ENCODE results near the gene EFHD2. TPM values are rescaled to one million over a fixed set of nuclear protein-coding genes. Genes with fewer than 3 reads are reported as not detected.

Gene EFHD2
- total RNA-seq, 2 donors from 2014 or later = 36.0 to 71.3 TPM

GRCh38 chr1:15436881-15437442 is 27.3 kb downstream of the EFHD2 start:
- no peaks in the 10 kb centered on the region for H3K9me3 ChIP-seq

DNA sequence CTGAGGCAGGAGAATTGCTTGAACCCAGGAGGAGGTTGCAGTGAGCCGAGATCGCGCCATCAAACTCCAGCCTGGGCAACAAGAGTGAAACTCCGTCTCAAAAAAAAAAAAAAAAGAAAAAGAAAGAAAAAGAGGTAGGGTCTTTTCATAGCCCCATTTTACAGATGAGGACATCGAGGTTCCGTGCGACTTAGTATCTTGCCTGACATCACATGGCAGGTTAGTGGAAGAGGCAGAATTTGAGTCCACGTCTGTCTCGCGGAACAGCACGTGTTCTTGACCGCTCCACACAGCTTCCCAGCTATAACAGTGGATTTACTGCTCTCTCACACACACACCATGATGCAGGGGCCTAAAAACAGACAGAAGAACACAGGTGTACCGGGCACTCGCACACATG is 29.6 kb downstream of the EFHD2 start:
- no peak overlapping the region for H3K27ac ChIP-seq
- no peaks in the 10 kb centered on the region for H3K9me3 ChIP-seq
- H3K27me3 ChIP-seq (replicated peaks; ENCODE audit: insufficient read depth) = no peaks in the 10 kb centered on the region
- no peaks in the 10 kb centered on the region for H3K36me3 ChIP-seq
- ATAC-seq (ENCODE audit: insufficient number of reproducible peaks, low FRiP score, low read depth) (no peak), DNase-seq (ENCODE audit: low spot score) (no peak)
- no peak overlapping the region for H3K4me3 ChIP-seq
- TF ChIP-seq CTCF (IDR thresholded peaks at IDR 0.05) = no peak
- no peaks in the 10 kb centered on the region for H3K4me1 ChIP-seq (ENCODE audit: control insufficient read depth in 1 of 2, low read depth in 2 of 2)

More at GRCh38 chr1:15436881-15437442, 27.3 kb downstream of the EFHD2 start:
- no peaks in the 10 kb centered on the region for H3K36me3 ChIP-seq
- no peak for TF ChIP-seq CTCF (IDR thresholded peaks at IDR 0.05)
- no peaks in the 10 kb centered on the region for H3K27me3 ChIP-seq (replicated peaks; ENCODE audit: insufficient read depth)
- no peak overlapping the region for H3K4me3 ChIP-seq
- DNase-seq (ENCODE audit: low spot score) (no peak), ATAC-seq (ENCODE audit: insufficient number of reproducible peaks, low FRiP score, low read depth) (no peak)
- no peak overlapping the region for H3K27ac ChIP-seq
- no peaks in the 10 kb centered on the region for H3K4me1 ChIP-seq (ENCODE audit: control insufficient read depth in 1 of 2, low read depth in 2 of 2)

- no peaks in the 10 kb centered on the region for H3K4me1 ChIP-seq (ENCODE audit: control insufficient read depth in 1 of 2, low read depth in 2 of 2)
- TF ChIP-seq CTCF (IDR thresholded peaks at IDR 0.05) = no peak
- ATAC-seq (ENCODE audit: insufficient number of reproducible peaks, low FRiP score, low read depth) = no peak
- no peaks in the 10 kb centered on the region for H3K9me3 ChIP-seq
- no peaks in the 10 kb centered on the region for H3K27me3 ChIP-seq (replicated peaks; ENCODE audit: insufficient read depth)
- H3K27ac ChIP-seq = no peak overlapping the region
- no peak overlapping the region for H3K4me3 ChIP-seq
- H3K36me3 ChIP-seq = no peaks in the 10 kb centered on the region
- no peak for DNase-seq (ENCODE audit: low spot score)
Measured at GRCh38 chr1:15440357-15440756, 30.7 kb downstream of the EFHD2 start.

- TF ChIP-seq CTCF (IDR thresholded peaks at IDR 0.05) = no peak
- Histone ChIP-seq H3K27ac (no peak overlapping the region), H3K36me3 (no peaks in the 10 kb centered on the region), H3K27me3 (replicated peaks; ENCODE audit: insufficient read depth) (no peaks in the 10 kb centered on the region), H3K4me3 (no peak overlapping the region), H3K4me1 (ENCODE audit: control insufficient read depth in 1 of 2, low read depth in 2 of 2) (no peaks in the 10 kb centered on the region), H3K9me3 (no peaks in the 10 kb centered on the region)
- DNase-seq (ENCODE audit: low spot score) (no peak), ATAC-seq (ENCODE audit: insufficient number of reproducible peaks, low FRiP score, low read depth) (no peak)
Measured at GRCh38 chr1:15441247-15441646, 31.6 kb downstream of the EFHD2 start.

DNA sequence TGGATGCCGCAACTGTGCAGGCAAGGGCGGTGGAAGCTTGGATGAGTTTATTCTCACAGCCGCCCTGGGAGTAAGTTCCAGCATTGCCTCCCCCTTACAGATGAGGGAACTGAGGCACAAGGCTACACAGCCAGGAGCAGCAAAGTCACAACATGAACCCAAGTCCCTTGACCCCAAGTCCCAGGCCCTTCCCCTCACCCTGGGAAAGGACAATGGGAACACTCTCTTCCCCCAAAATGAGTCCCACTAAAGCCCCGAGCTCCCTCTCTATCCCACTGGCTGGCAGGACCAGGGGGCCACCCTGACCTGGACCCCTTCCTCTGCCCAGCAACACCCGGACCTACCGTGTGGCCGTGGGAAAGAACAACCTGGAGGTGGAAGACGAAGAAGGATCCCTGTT is 32.4 kb downstream of the EFHD2 start:
- Histone ChIP-seq H3K4me3 (no peak overlapping the region), H3K27ac (no peak overlapping the region), H3K4me1 (ENCODE audit: control insufficient read depth in 1 of 2, low read depth in 2 of 2) (no peaks in the 10 kb centered on the region), H3K27me3 (replicated peaks; ENCODE audit: insufficient read depth) (no peaks in the 10 kb centered on the region), H3K9me3 (no peaks in the 10 kb centered on the region), H3K36me3 (no peaks in the 10 kb centered on the region)
- TF ChIP-seq CTCF (IDR thresholded peaks at IDR 0.05) = no peak
- no peak for ATAC-seq (ENCODE audit: insufficient number of reproducible peaks, low FRiP score, low read depth)
- DNase-seq (ENCODE audit: low spot score) = no peak
